ENCODE measurements around the gene ERG.

GRCh38 chr21:38389896-38390295 is 108.4 kb downstream of the ERG start:
- no peak for TF ChIP-seq CTCF (conservative IDR thresholded peaks at IDR 0.05)
- no peak for TF ChIP-seq ZFX (IDR thresholded peaks at IDR 0.05)
